ENCODE data around the gene PDE4D. TPM values are rescaled to one million over a fixed set of nuclear protein-coding genes. Genes with fewer than 3 reads are reported as not detected.

PDE4D gene
- total RNA-seq, 1 donor from 2014 or later = 44.8 TPM

DNA sequence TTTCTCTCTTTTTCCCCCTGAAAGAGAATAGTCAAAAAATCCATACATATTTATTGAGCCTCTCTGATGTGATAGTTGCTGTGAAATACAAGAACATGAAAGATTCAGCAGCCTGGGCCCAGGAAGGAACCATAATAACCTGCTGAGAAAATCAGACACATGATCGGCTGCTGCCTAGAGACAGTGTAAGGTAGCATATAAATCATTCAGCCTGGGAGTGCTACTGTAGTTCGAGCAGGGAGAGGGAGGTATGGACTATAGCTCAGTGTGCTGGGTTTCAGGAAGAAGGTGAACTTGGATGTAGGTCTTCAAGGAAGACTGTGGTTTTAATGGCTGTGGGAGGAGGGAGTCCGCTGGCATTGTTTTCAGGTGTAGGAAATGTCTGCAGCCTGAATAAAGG, 841.6 kb downstream of the PDE4D start:
- intact Hi-C loops (cut with DNase I) = no loop called here
- no peak for DNase-seq (ENCODE audit: low spot score in 2 of 2)
- Histone ChIP-seq H3K36me3 (no peaks in the 10 kb centered on the region), H3K27ac (no peak overlapping the region), H3K4me3 (no peak overlapping the region), H3K9me3 (no peaks in the 10 kb centered on the region), H3K27me3 (no peaks in the 10 kb centered on the region), H3K4me1 (no peaks in the 10 kb centered on the region)
- TF ChIP-seq, protein P1, sequence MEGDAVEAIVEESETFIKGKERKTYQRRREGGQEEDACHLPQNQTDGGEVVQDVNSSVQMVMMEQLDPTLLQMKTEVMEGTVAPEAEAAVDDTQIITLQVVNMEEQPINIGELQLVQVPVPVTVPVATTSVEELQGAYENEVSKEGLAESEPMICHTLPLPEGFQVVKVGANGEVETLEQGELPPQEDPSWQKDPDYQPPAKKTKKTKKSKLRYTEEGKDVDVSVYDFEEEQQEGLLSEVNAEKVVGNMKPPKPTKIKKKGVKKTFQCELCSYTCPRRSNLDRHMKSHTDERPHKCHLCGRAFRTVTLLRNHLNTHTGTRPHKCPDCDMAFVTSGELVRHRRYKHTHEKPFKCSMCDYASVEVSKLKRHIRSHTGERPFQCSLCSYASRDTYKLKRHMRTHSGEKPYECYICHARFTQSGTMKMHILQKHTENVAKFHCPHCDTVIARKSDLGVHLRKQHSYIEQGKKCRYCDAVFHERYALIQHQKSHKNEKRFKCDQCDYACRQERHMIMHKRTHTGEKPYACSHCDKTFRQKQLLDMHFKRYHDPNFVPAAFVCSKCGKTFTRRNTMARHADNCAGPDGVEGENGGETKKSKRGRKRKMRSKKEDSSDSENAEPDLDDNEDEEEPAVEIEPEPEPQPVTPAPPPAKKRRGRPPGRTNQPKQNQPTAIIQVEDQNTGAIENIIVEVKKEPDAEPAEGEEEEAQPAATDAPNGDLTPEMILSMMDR (IDR thresholded peaks at IDR 0.05) = no peak

DNA sequence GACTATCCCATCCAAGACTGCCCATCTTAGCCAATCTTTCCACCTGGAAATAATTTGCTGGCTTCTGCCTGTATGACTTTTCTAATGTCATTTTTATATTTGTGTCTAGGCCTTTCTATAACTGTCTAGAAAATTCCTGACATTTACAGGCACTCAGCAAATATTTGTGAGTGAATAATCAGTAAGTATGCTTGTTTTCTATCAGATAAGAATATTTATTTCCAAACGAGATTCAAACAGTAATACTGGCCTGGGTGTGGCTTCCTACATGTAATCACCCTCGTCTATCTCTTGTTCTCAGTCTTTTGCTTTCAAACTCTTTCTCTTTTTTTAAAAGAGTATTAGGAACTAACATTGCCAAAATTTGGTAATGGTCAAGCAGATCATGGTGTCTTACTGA, 844.4 kb downstream of the PDE4D start:
- H3K9me3 ChIP-seq = no peaks in the 10 kb centered on the region
- H3K4me3 ChIP-seq = no peak overlapping the region
- no peak for DNase-seq (ENCODE audit: low spot score in 2 of 2)
- H3K4me1 ChIP-seq = no peaks in the 10 kb centered on the region
- no peak overlapping the region for H3K27ac ChIP-seq
- H3K36me3 ChIP-seq = no peaks in the 10 kb centered on the region
- intact Hi-C loops (cut with DNase I) = no loop called here
- no peaks in the 10 kb centered on the region for H3K27me3 ChIP-seq
- TF ChIP-seq, protein P1 (IDR thresholded peaks at IDR 0.05) = no peak

DNA sequence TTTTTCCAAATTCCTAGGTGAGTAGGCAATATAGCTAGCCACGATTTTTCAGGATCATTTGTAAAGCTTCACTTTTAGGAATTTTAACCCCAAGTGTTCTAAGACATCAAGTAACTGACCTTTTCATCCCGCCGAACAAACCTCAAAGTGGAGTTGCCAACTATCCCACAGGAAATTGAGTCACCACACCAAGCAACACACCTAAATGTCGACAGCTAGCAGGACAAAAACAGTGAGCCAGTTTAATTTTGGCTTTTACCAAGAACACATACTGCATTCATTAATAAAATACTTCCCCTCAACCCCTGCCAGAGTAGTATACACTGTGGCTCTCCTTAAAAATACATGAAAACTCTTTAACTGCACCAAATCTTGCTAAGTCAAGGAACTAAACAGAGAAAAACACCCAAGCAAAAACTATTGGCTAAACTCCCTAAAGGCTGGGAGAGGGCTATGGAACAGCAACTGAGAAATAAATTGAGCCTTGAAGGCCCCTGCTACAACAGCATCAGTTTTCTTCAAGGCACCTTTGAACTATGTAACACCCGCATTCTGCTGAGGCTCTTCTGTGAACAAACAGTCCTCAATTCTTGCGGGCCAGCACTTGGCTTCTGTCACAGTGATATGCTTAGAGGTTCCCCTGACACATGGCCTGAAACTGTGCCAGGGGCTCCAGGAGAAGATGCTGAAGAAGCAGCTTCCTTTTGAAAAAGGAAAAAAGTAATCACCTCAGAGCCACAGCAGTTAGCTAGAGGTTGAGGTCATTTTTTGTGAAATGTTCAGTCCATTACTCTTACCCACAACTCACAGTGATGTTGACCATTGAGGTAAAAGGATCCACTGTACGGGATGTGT, 851.1 kb downstream of the PDE4D start:
- intact Hi-C loops (cut with DNase I) = no loop called here
- Histone ChIP-seq H3K27ac (peak overlapping the region; percentile 3 to 62), H3K27me3 (no peaks in the 10 kb centered on the region), H3K9me3 (no peaks in the 10 kb centered on the region), H3K4me1 (peaks cover 0 to 22% of the 10 kb centered on the region in 2 donors), H3K36me3 (no peaks in the 10 kb centered on the region), H3K4me3 (no peak overlapping the region)
- no peak for DNase-seq (ENCODE audit: low spot score in 2 of 2)
- TF ChIP-seq, protein P1 (IDR thresholded peaks at IDR 0.05) = no peak

DNA sequence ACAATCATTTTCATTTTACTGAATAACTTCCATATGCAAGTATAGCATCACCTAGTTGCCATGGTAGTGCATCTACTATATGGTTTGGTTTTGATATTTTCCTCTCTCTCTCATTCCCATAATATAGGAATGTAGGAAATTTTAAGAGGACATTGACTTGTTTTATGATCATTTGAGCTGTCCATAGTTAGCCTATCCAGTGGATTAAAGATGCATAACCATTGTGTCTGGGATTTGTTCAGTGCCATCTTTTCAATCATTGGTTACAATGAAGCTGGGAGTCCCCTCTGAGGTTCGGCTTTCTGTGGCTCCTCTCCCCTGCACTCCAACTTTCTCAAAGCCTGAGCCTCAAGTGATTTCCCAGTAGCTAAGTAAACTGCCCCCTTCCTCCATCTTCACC, 852.2 kb downstream of the PDE4D start:
- H3K4me1 ChIP-seq = peaks cover 0 to 22% of the 10 kb centered on the region in 2 donors
- intact Hi-C loops (cut with DNase I) = no loop called here

DNA sequence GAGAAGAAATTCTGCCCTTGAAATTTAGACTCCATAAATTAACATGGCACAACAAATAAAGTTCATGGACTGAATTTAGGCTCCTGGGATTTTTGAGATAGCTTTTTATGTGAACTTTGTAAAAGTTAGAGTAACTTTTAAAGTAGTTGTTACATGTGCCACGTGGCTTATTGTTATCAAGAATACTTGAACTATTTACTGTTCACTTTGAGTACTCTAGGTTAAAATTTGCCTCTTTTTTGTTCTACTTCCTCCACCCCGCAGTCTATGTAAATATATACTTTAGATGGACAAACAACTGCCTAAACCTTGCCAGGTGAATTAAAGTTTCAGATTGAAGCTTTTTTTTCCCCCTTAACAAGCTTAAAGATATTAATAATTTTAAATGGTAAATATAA, 852.7 kb downstream of the PDE4D start:
- H3K9me3 ChIP-seq = no peaks in the 10 kb centered on the region
- H3K27me3 ChIP-seq = no peaks in the 10 kb centered on the region
- intact Hi-C loops (cut with DNase I) = no loop called here
- no peaks in the 10 kb centered on the region for H3K36me3 ChIP-seq
- H3K4me1 ChIP-seq = peaks cover 0 to 22% of the 10 kb centered on the region in 2 donors
- H3K27ac ChIP-seq = no peak overlapping the region
- TF ChIP-seq, protein P1 (IDR thresholded peaks at IDR 0.05) = no peak
- no peak for DNase-seq (ENCODE audit: low spot score in 2 of 2)
- H3K4me3 ChIP-seq = no peak overlapping the region

More for the DNA sequence above, 852.2 kb downstream of the PDE4D start:
- Histone ChIP-seq H3K9me3 (no peaks in the 10 kb centered on the region), H3K27me3 (no peaks in the 10 kb centered on the region), H3K36me3 (no peaks in the 10 kb centered on the region), H3K27ac (peak overlapping the region in 1 of 2 donors; percentile 32), H3K4me3 (no peak overlapping the region)
- no peak for DNase-seq (ENCODE audit: low spot score in 2 of 2)
- TF ChIP-seq, protein P1 (IDR thresholded peaks at IDR 0.05) = no peak
